ENCODE measurements around the gene EIF4G3.
"Not testable (repeated sequence)": the region's sequence is repeated elsewhere in the genome, so short reads cannot be mapped to it uniquely, and the experiment has no call there.

The EIF4G3 gene

DNA sequence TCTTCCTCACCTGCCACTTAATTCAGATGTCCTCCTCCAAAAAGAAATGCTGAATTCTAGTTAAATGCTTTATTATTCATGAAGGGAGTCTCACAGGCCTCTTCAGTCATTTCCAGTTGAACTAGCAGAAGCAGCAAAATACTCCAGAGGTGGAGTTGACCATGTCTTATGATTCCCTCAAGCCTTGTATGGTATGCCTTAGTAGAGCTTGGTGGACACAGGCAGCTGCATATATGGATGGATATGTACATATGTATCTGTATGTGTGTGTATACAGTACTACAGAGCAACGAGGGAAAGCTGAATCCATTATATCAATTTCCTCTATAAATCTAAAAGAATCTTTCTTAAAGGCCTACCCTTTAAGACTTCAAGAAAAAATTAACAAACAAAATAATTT, 306.0 kb downstream of the EIF4G3 start:
- no peak for DNase-seq (ENCODE audit: low read depth)

DNA sequence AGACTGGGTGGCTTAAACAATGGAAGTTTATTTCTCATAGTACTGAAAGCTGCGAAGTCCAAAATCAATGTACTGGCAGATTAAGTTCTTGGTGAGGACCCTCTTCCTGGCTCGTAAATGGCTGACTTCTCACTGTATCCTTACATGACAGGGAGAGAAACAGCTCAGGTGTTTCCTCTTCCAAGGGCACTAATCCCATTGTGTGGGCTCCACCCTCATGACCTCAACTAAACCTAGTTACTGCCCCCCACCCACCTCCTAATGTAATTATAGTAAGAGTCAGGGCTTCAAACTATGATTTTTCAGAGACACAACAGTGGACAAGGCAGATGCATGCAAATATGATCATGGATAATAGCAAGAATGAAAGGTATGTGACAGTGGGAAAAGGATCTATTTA, 308.4 kb downstream of the EIF4G3 start:
- no peak for DNase-seq (ENCODE audit: low read depth)

DNA sequence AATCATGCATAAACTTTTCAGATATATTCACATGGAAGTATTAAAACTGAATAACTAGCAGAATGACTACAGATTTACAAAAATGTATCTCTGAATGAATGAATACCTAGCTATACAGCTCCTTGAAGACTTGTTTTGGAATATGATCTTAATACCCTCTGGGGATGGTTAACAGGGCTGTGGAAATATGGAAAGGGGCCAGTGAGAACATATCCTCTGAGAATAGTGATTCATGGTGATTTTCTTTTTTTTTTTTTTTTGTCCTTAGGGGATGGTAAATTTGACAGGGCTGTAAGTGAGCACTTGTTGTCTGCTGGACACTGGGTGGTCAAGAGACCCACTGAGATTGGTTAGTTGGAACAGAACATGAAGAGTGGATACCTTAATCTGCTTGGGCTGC, 308.9 kb downstream of the EIF4G3 start:
- DNase-seq (ENCODE audit: low read depth) = peak; percentile 77

DNA sequence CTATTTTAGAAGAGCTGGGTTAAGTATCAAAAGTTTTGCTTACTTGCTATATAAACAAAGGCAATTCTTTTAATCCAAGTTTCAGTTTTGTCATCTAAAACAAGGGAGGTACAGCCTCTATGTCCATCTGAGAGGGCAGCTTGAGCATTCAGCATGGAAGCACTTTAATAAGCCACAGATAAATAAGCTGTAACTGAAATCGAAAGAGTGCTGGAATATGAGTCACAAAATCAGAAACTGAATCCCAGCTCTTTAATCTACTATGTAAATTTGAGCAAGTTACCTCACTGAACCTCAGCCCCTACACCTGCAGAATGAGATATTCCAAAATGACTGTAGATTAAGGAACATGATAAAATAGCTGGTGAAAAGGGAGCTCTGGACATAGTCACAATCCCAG, 309.6 kb downstream of the EIF4G3 start:
- peak; percentile 68 for DNase-seq (ENCODE audit: low read depth)

DNA sequence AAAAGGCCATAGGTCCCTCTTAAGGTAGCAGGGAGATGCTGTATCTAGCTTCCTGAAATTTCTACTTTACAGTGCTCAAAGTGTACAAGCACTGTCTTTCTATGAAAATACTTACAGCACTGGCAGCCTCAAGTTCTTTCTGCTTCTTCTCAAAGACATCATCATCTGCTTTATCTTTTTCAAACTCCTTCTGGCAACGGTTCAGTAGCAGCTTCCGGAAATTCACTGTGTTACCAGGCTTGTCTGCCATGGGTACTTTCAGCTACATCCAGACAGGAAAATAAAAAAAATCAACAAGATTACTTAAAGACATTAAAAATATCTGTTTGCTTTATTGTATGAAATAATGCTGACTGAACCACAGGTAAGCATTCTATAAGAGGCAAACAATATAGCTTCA, 311.7 kb downstream of the EIF4G3 start:
- DNase-seq (ENCODE audit: low read depth) = no peak

DNA sequence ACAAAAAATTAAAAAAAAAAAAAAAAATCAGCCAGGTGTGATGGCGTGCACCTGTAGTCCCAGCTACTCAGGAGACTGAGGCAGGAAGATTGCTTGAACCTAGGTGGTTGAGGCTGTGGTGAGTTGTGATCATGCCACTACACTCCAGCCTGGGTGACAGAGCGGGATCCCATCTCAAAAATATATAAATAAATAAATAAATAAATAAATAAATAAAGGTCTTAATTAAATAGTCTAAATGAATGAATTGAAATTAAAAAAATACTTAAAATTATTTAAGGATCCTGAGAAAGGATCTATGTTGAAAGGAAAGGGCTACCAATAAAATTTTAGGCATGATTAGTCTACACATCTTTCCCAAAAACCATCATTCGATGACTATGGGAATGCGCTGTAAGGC, 322.2 kb downstream of the EIF4G3 start:
- no peak for DNase-seq (ENCODE audit: low read depth)

DNA sequence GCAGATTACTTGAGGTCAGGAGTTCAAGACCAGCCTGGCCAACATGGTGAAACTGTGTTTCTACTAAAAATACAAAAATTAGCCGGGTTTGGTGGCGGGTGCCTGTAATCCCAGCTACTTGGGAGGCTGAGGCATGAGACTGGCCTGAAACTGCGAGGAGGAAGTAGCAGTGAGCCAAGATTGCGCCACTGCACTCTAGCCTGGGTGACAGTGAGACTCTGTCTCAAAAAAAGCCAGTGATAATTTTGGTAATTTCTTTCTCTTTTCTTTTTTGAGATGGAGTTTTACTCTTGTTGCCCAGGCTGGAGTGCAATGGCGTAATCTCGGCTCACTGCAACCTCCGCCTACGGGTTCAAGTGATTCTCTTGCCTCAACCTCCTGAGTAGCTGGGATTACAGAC, 324.9 kb downstream of the EIF4G3 start:
- DNase-seq (ENCODE audit: low read depth) = not testable (repeated sequence)

DNA sequence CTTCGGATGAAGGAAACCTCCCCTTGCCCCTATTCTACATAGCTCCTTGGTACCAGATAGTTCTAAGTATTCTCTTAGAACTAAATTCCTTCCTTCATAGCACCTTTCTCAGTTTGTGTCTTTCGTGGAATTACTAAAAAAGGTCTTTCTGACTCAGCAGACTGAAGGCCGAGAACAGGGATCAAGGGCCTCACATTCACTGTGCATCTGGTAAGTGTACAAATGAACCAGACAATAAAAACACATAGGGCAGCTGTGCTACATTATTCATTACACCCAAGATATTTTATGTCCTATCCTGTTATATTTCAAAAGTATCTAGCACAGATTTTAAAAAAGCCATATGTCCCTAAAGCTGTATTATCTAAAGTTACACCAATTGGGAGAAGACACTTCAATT, 326.7 kb downstream of the EIF4G3 start:
- DNase-seq (ENCODE audit: low read depth) = no peak

DNA sequence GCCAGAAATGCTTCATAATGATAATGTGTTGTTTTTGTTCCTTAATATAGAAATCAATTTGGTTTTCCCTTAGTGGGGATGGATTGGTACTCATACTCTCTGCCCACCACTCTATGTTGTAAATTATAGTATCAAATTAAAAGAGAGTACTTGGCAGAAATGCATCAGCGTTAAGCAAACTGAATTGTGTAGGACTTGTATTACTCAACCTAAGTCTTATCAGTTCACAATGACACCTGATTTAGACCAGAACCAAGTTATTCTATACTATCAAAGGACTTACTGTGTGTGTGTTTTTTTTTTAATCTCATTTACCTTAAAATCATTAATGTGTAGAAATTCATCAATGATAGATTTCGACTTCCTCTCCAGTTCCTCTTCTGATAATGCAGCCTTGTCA, 327.6 kb downstream of the EIF4G3 start:
- DNase-seq (ENCODE audit: low read depth) = no peak

DNA sequence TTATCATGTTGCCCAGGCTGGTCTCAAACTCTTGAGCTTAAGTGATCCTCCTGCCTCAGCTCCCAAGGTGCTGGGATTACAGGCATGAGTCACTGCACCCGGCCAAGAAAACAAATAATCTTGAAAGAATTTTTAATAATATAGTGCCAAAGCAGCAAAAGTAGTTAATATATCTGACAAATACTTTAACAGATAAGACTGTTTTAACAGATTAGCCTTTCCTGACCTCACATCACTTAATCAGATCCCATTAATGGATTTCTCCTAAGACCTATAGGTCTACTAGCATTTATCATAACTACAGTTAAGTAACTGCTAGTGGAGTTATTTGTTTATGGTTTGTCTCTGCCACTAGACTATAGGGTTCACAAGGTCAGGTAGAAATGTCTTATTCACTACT, 328.5 kb downstream of the EIF4G3 start:
- no peak for DNase-seq (ENCODE audit: low read depth)

DNA sequence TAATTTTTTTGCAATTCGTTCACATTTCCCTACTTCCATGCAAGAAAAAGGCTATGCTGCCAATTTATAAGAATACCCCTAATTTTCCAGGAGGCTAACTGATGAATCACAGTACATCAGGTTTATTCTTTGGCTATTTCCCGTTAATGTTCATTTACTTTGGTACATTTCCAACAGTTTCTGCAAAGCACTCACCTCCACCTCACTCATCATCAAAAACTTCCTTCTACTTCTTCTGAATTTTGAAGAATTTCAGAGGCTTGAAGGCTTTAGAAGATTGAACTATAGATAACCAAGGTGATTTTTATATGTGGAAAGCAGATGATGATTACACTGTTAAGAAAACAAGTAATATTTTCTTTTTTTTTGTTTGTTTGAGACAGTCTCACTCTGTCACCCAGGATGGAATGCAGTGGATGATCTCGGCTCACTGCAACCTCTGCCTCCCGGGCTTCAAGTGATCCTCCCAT, 329.1 kb downstream of the EIF4G3 start:
- peak; percentile 18 for DNase-seq (ENCODE audit: low read depth)

DNA sequence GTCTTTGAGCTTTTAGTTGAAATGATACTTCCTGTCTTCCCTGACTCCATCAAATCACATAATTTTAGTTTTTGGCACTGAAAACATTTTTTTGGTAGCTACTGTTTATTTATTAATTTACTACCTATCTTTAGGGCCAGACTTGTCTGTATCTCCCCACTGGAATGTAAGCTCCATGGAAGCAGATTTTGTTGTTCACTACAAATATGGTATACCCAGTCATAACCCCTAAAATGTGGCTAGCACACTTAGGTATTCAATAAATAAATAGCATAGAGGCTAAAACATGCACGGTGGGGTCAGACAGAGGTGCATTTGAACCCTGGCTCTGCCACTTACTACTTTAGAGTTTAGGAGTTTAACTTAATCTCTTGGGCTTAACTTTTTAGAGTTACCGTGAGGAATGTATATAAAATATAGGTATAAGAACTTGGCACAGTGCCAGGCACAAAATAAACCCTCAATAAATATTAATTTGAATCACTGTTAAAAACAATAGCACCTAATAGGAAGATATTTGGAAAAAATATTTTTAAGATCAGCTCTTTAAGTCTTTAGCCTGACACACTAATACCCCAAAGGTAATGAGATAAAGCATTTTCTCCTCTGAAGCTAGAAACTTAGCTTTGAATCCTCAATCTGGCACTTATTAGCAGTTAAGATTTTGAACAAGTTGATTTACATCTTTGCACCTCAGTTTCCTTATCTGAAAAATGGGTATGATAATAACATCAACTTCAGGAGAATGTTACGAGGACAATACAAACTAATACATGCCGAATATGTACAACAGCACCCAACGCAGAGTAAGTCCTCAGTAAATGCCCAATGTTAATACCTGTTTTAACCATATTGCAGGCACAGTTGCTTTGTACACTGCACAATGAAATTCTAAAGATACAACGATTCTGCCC, 330.0 kb downstream of the EIF4G3 start:
- no peak for DNase-seq (ENCODE audit: low read depth)

DNA sequence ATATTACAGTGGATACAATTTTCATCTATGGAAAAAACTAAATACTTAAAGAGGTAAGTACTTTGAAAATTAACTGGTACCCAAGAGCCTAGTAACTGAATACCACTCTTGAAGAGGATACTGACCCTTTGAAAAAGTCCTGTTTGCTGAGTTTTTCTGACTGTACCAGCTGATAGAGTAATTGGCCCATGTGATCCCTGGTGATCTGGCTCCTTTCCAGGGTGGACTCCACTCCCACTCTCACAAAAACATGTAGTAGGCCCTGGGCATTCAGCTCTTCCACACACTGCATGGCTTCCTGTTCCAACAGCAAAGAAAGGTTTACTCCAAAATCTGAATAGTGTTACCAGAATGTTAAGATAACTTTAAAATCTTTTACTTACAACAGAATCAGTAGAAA, 336.0 kb downstream of the EIF4G3 start:
- DNase-seq (ENCODE audit: low read depth) = no peak

DNA sequence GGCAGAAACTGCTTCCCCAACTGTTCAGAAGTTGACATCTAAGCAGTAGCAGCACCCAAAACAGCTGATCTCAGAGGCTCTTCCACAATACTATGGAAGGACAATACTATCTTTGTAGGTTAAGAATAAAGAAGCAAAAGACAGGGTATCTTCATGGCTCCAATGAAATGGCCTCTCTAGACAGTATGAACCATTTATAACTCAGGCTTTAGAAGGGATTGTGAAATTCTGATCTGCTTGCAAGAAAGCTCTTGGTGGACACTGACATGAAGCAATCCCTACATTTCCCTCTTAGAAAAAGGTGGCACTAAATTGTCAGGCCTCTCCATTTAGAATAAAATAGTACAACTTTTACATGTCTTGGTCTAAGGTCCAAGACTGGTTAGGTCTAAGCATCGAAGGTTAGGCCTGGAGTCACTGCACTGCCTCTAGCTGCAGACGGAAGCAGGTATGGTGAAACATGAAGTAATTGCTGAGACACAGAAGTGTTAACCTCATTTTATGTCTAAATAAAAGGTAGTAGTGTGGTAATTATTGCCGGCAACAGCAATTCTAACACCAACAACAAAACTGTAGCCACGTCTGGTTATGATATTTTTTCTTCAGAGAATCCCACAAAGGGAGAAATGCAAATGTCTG, 339.0 kb downstream of the EIF4G3 start:
- DNase-seq (ENCODE audit: low read depth) = peak; percentile 42

DNA sequence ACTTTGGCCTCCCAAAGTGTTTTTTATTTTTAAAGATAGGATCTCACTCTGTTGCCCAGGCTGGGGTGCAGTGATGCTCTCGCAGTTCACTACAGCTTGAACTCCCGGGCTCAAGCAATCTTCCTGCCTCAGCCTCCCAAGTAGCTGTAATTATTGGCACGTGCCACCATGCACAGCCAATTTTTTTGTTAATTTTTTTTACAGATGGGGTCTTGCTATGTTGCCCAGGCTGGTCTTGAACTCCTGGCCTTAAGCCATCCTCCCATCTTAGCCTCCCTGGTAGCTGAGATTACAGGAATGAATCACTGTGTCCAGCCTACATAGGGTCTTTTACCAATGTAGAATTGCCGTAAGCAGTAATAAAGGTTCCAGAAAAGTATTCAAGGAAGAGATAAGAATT, 340.5 kb downstream of the EIF4G3 start:
- DNase-seq (ENCODE audit: low read depth) = no peak

DNA sequence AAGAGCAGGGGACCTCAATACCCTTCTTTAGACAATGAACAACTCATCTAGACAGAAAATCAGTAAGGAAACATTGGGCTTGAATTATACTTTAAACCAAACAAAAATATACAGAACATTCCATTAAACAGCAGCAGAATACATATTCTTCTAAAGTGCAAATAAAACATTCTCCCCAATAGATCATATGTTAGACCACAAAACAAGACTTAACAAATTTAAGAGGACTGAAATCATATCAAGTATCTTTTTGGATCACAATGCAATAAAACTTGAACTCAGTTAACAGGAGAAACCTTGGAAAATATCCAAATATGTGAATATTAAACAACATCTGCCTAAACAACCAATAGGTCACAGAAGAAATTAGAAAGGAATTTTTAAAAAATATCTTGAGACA, 341.9 kb downstream of the EIF4G3 start:
- DNase-seq (ENCODE audit: low read depth) = peak; percentile 84

DNA sequence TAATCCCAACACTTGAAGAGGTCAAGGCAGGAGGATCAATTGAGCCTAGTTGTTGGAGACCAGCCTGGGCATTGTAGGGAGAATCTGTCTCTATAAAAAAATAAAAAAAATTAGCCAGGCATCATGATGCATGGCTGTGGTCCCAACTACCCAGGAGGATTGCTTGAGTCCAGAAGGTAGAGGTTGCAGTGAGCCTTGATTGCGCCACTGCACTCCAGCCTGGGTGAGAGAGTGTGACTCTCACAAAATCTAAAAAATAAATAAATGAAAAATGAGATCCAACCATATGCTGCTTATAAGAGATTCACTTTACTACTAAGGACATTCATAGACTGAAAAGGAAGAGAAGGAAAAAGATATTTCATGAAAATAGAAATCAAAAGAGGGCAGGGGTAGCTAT, 342.5 kb downstream of the EIF4G3 start:
- DNase-seq (ENCODE audit: low read depth) = peak; percentile 62

DNA sequence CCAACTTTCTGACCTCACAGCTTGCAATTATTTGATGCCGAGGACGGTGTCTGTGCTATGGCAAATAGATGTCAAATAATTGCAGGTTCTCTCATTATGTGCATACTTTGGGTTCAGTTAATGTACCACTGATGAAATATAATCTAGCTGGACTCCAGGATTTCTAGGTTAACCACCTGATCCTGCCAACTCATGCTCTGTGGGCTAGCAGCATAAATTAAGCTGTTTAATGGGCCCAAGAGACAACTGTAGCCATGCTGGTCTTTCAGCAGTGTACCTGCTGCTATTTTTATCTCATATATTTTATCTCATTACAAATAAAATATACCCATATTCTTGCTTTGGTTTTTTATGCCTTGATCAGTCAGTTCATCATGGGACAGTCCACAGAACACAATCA, 346.3 kb downstream of the EIF4G3 start:
- DNase-seq (ENCODE audit: low read depth) = no peak

DNA sequence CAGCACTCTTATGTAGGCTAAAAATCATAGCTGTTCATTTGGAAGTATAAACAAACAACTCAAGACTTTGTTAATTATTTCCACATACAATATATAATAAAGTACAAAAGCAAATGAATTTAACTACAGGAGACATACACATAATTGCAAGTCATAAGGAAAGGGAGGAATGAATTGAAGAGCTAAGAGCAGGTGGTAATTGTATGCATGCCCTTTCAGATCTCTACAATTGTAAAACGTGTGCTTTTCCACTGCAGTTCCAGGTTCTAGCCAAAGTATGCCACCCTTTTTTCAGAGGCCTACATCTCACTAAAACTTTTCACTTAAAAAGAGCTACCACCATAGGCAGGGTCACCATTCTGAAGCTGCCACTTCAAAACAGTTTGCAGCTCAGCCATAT, 346.8 kb downstream of the EIF4G3 start:
- DNase-seq (ENCODE audit: low read depth) = no peak

DNA sequence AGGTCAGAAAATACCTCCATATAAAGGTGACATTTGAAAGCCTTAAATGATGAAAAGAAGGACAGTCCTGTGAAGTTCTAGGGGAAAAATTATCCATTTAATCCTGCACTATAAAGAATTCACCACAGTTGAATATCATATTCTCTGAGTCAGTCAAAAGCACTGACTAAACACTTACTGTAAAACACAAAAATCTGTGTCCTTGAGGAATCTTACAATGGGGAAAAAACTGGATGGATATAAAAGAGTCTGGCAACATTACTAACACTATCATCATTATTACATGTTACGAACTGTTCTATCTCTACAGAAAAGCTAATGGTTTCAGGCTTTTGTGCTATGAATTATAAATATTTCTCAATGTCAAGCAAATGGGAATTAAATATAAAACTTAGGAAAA, 347.2 kb downstream of the EIF4G3 start:
- DNase-seq (ENCODE audit: low read depth) = no peak

DNA sequence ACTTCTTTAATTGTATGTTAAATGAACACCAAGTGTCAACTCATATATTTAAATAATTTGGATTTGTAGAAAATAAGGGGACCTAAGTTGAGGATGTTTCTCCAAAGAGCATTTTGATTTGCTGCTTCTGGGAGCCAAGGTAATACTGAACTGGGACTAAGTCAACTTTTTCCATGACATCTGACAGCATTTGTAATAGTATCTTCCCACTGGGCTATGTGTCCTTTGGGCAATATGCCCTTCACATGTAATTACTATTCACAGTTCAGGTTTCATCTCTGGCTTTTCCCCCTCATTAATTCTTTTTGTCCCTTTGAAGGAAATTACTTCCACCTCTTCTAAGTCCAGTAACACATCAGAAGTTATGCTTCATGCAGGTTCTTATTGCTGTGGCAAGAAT, 352.9 kb downstream of the EIF4G3 start:
- DNase-seq (ENCODE audit: low read depth) = peak; percentile 24

DNA sequence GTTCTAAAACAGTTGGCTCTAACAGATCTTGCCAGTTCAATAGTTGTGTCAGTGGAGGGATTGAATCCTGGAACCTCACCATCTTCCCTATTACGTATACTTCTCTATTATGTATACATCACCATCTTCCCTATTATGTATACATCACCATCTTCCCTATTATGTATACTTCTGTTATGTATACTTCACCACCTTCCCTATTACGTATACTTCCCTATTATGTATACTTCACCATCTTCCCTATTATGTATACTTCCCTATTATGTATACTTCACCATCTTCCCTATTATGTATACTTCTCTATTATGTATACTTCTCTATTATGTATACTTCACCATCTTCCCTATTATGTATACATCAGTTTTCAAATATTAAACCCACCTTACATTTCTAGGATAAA, 355.2 kb downstream of the EIF4G3 start:
- DNase-seq (ENCODE audit: low read depth) = no peak

DNA sequence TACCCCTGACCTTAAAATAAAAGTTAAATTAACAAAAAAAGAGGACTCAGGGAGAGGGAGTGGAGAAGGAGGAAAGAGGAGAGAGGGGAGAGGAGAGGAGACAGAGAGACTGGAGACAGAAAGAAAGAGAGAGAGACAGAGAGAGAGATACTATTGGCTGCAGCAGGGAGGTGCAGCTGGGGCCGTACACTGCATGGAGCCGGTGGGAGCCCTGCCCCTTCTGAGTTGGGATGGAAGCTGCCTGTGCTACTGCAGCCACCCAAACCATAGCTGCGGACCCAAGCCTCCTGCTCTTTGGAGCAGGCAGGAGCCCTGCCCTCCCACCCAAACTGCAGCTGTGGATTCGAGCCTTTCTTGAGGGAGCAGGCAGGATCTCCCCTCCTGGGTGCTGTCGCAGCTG, 356.9 kb downstream of the EIF4G3 start:
- no peak for DNase-seq (ENCODE audit: low read depth)

DNA sequence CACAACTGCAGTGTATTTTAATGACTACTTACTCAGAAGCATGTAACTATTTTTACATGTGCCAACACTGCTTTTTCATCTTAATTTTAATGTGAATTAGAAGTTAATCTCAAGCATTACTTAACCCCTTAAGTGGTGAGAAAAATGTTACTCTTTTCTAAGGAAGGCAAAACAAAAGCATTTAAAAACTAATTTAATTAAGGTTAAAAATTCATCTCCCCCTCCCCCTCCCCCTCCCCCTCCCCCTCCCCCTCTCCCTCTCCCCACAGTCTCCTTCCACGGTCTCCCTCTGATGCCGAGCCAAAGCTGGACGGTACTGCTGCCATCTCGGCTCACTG, 362.2 kb downstream of the EIF4G3 start:
- DNase-seq (ENCODE audit: low read depth) = no peak

All from fibroblast of gingiva (primary cell).